C4-2B (cell line): ENCODE data around the gene BYSL.

Source experiments
- H3K27ac ChIP-seq: fragments of 450-650 bp; 2 replicates; pipeline ENCODE4 v1.5.1; 2017
- ZFX ChIP-seq: fragments of 450-650 bp; IDR thresholded peaks from 2 replicates; pipeline ENCODE4 v1.6.1; 2017
- TF ChIP-seq, protein P1 (sequence below): fragments of 450-650 bp; conservative IDR thresholded peaks from 2 replicates; pipeline ENCODE4 v1.5.1; 2017; ENCODE audit warnings: mild to moderate bottlenecking

BYSL gene

DNA sequence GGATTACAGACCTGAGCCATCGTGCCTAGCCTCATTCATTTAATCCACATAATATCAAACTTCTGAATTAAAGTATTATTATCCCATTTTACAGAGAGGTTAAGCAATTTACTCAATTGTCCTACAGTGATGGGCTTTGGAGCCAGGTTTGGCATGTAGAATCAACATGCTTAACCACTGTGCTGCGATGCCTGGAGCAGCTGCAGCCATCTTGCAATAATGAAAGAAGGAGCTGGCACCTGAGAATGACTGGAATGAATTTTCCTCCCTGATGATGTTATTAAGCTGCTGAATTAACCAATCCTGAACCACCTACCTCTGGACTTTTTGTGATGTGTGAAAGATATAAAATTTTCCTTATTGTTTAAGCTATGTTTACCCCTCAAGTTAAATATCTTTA is 33.4 kb downstream of the BYSL start:
- TF ChIP-seq, protein P1, sequence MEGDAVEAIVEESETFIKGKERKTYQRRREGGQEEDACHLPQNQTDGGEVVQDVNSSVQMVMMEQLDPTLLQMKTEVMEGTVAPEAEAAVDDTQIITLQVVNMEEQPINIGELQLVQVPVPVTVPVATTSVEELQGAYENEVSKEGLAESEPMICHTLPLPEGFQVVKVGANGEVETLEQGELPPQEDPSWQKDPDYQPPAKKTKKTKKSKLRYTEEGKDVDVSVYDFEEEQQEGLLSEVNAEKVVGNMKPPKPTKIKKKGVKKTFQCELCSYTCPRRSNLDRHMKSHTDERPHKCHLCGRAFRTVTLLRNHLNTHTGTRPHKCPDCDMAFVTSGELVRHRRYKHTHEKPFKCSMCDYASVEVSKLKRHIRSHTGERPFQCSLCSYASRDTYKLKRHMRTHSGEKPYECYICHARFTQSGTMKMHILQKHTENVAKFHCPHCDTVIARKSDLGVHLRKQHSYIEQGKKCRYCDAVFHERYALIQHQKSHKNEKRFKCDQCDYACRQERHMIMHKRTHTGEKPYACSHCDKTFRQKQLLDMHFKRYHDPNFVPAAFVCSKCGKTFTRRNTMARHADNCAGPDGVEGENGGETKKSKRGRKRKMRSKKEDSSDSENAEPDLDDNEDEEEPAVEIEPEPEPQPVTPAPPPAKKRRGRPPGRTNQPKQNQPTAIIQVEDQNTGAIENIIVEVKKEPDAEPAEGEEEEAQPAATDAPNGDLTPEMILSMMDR: no peak
- no peak for TF ChIP-seq ZFX
- no peak overlapping the region for H3K27ac ChIP-seq

DNA sequence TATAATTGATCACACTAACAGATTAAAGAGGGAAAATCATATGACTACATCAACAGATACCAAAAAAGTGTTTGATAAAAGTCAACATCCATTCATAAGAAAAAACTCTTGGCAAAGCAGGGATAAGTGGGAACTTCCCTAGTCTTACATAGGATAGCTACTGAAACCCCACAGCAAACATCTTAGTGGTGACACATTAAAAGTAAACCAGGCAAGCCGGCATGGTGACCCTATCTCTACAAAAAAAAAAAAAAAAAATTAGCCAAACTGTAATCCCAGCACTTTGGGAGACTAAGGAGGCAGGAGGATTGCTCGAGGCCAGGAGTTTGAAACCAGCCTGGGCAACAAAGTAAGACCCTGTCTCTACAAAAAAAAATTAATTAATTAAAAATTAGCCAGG is 34.1 kb downstream of the BYSL start:
- TF ChIP-seq, protein P1: no peak
- no peak for TF ChIP-seq ZFX
- no peak overlapping the region for H3K27ac ChIP-seq

DNA sequence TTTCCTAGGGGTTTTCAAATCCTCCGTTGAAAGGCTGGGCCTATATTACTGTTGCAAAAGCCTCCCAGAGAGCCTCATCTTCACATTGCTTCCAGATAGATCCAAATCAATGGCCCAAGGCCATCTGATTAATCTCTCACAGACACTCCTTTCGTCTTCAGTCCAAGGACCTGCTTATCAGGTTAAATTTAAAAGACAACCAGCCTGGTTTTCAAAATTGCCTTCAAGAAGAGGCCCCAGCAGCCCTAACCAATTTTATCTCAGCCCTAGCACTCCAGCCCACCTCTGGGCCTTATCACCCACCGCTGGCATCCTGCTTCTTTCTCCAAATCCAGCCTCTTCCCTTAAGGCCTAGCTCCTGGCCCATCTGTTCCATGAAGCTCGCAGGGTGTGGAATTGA is 35.8 kb downstream of the BYSL start:
- H3K27ac ChIP-seq: no peak overlapping the region
- no peak for TF ChIP-seq ZFX
- TF ChIP-seq, protein P1: no peak

DNA sequence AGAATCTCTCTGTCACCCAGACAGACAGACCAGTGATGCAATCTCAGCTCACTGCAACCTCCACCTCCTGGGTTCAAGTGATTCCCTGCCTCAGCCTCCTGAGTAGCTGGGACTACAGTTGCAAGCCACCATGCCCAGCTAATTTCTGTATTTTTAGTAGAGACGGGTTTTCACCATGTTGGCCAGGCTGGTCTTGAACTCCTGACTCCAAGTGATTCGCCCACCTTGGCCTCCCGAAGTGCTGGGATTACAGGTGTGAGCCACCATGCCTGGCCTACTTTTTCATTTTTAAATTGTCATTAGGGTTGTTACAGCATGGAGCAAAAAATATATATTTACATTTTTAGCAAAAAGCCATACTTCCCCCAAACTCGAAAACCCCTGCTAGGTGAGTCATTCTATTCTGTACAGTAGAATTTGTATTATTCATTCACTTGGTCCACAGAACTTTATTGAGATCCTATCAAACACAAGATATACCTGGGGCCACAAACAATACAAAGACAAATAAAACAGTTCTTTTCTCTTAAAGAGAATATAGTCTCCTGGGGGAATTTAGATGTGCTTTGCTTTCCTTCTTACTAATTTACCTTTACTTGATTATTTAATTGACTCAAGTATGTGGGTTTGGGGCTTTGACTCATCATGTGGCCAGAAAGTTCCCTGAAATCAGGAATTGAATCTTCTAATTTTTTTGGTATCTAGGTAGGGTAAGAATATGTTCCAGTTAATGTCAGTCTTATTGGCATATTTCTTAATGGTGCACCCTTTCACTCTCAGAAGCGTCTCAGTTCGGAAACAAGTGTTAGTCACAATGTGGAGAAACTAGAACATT is 36.9 kb downstream of the BYSL start:
- no peak for TF ChIP-seq ZFX
- TF ChIP-seq, protein P1: no peak
- H3K27ac ChIP-seq: no peak overlapping the region

DNA sequence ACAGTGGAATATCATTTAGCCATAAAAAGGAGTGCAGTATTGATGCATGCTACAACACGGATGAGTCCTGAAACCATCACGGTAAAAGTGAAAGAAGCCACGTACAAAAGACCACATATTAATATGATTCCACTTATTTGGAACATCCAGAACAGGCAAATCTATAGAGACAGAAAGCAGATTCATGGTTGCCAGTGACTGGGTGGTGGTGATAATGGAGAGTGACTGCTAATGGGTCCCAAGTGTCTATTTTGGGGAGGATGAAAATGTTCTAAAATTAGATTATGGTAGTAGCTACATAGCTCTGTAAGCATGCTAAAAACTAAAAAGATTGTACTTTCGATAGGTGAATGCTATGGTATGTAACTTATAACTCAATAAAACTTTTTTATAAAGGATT is 38.7 kb downstream of the BYSL start:
- TF ChIP-seq, protein P1: no peak
- TF ChIP-seq ZFX: no peak
- H3K27ac ChIP-seq: no peak overlapping the region

DNA sequence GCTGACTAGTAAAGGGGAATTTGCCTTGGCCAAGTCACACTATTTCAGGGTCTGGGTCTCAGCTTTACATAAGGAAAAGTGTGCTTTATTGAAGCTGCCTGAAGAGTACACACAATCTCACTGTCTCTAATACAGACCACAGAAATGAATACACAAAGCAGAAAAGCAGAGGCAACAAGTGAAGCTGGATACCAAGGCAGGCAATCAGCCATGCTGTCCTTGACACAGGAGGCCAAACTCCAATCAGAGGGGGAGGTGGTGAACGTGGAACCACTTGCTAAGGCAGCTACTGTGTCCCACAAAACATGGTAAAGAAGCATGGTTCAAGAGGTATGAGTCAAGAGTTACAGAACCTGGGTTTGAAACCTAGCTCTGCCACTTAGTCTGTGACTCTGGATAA is 42.1 kb downstream of the BYSL start:
- TF ChIP-seq ZFX: no peak
- TF ChIP-seq, protein P1: no peak
- H3K27ac ChIP-seq: no peak overlapping the region

DNA sequence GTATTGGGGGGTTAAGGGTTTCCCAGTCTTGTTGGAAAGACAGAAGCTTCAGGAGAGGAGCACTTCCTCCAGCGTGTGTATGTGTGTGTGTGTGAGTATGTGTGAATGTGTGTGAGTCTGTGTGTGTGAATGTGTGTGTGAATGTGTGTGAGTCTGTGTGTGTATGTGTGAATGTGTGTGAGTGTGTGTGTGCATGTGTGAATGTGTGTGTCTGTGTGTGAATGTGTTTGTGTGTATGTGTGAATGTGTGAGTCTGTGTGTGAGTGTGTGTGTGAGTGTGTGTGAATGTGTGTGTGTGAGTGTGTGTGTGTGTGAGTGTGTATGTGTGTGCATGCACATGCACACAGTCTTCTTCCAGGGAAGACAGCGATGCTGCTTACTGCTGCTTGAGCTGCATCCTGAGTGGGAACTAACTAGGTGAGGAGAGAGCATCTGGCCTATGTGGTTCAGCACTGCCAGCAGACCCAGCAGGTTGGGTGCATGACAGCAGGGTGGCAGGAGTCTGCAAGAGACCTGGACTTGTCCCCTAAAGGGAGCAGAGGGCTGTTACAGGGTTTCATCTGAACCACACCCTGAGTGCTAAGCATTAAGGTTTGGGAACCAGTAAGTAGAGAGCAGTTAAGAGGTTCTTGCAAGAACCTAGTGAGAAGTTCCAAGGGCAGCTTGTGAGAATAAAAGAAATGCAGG is 43.0 kb downstream of the BYSL start:
- H3K27ac ChIP-seq: no peak overlapping the region

More for the DNA sequence above, 43.0 kb downstream of the BYSL start:
- TF ChIP-seq ZFX: no peak
- TF ChIP-seq, protein P1: no peak
